ENCODE results near the gene ARG2. TPM values are rescaled to one million over a fixed set of nuclear protein-coding genes. Genes with fewer than 3 reads are reported as not detected.

ARG2 gene
- total RNA-seq, 4 donors from 2014 or later, result 1.6 to 13.9 (median 11.3) TPM

GRCh38 chr14:67636361-67636919, 16.7 kb downstream of the ARG2 start:
- DNase-seq (ENCODE audit: low spot score), result no peak
- TF ChIP-seq CTCF (IDR thresholded peaks at IDR 0.05), result no peak
- no peak for ATAC-seq (ENCODE audit: low FRiP score)

GRCh38 chr14:67638642-67639041, 18.9 kb downstream of the ARG2 start:
- no peak for DNase-seq (ENCODE audit: low spot score)
- ATAC-seq (ENCODE audit: low FRiP score), result no peak
- TF ChIP-seq CTCF (IDR thresholded peaks at IDR 0.05), result no peak

- no peak for ATAC-seq (ENCODE audit: low FRiP score)
- no peak for TF ChIP-seq CTCF (IDR thresholded peaks at IDR 0.05)
- DNase-seq (ENCODE audit: low spot score), result no peak
Measured at GRCh38 chr14:67641480-67641879, 21.8 kb downstream of the ARG2 start.

- no peak for ATAC-seq (ENCODE audit: low FRiP score)
- no peak for DNase-seq (ENCODE audit: low spot score)
- TF ChIP-seq CTCF (IDR thresholded peaks at IDR 0.05), result no peak
Measured at GRCh38 chr14:67641902-67642749, 22.4 kb downstream of the ARG2 start.

- ATAC-seq (ENCODE audit: low FRiP score), result no peak
- no peak for DNase-seq (ENCODE audit: low spot score)
- no peak for TF ChIP-seq CTCF (IDR thresholded peaks at IDR 0.05)
Measured at GRCh38 chr14:67643713-67644112, 24.0 kb downstream of the ARG2 start.

GRCh38 chr14:67644428-67644827, 24.7 kb downstream of the ARG2 start:
- DNase-seq (ENCODE audit: low spot score) (no peak), ATAC-seq (ENCODE audit: low FRiP score) (no peak)
- TF ChIP-seq CTCF (IDR thresholded peaks at IDR 0.05), result no peak

- ATAC-seq (ENCODE audit: low FRiP score) (no peak), DNase-seq (ENCODE audit: low spot score) (no peak)
- no peak for TF ChIP-seq CTCF (IDR thresholded peaks at IDR 0.05)
Measured at GRCh38 chr14:67645414-67645813, 25.7 kb downstream of the ARG2 start.
